IMR-90 (cell line): ENCODE results near the gene METTL2B. TPM values are rescaled to one million over a fixed set of nuclear protein-coding genes. Genes with fewer than 3 reads are reported as not detected.

ENCODE experiments used
- ATAC-seq: fragments of 200-7000 bp; cut with Tn5 transposase; 2 replicates; pipeline ENCODE4 v1.9.1; 2020; ENCODE audit warnings: low read depth, mild to moderate bottlenecking, moderate library complexity
- BruUV-seq: library from RNA; stranded (reverse); fragments of 400-500 nt; replicated peaks from 2 replicates; lab custom pipeline; 2021; lab: Mats Ljungman, UMichigan
- CTCF ChIA-PET: fragments of 300-600 bp; formaldehyde crosslinking; extraction: SDS; loops from one replicate; lab custom pipeline; 2021; ENCODE audit warnings: antibody characterized with exemption; lab: Yijun Ruan, JAX
- POLR2A ChIA-PET: fragments of 300-600 bp; sonication (Branson Sonifier 250); formaldehyde crosslinking; loops from one replicate; lab custom pipeline; 2022; ENCODE audit warnings: antibody characterized with exemption; ENCODE audit not compliant: unreplicated experiment; lab: Charles Lee
- DNase-seq: peaks from one replicate; pipeline ENCODE4 v3.0.0; 2013
- H2AFZ ChIP-seq: replicated peaks from 2 replicates; pipeline ENCODE3; 2013; ENCODE audit warnings: low read length, mild to moderate bottlenecking; ENCODE audit not compliant: poor library complexity
- H2AK5ac ChIP-seq: 2 replicates; pipeline ENCODE4 v1.6.1; 2013; ENCODE audit warnings: low read depth, low read length, inconsistent platforms
- H2AK9ac ChIP-seq: replicated peaks from 2 replicates; pipeline ENCODE3; 2013; ENCODE audit warnings: mild to moderate bottlenecking, low read depth, low read length, moderate library complexity; ENCODE audit not compliant: poor library complexity
- H2BK120ac ChIP-seq: 2 replicates; pipeline ENCODE4 v1.6.1; 2013; ENCODE audit warnings: low read depth, low read length, inconsistent platforms
- H2BK15ac ChIP-seq: 3 replicates; pipeline ENCODE4 v1.6.1; 2013; ENCODE audit warnings: low read depth, low read length, inconsistent platforms
- H2BK20ac ChIP-seq: 2 replicates; pipeline ENCODE4 v1.6.1; 2013; ENCODE audit warnings: low read depth, mild to moderate bottlenecking, inconsistent platforms, low read length, moderate library complexity
- H2BK5ac ChIP-seq: 2 replicates; pipeline ENCODE4 v1.6.1; 2013; ENCODE audit warnings: mild to moderate bottlenecking, low read depth, low read length, inconsistent platforms; ENCODE audit not compliant: poor library complexity, severe bottlenecking
- H3K14ac ChIP-seq: replicated peaks from 2 replicates; pipeline ENCODE4 v1.6.1; 2013; ENCODE audit warnings: low read depth, low read length, inconsistent platforms
- H3K18ac ChIP-seq: 2 replicates; pipeline ENCODE4 v1.6.1; 2013; ENCODE audit warnings: low read depth, low read length, control low read depth
- H3K23ac ChIP-seq: 2 replicates; pipeline ENCODE4 v1.6.1; 2013; ENCODE audit warnings: low read depth, low read length, inconsistent platforms
- H3K27ac ChIP-seq: 2 replicates; pipeline ENCODE4 v1.5.1; 2013; ENCODE audit warnings: mild to moderate bottlenecking, control low read depth, low read length; ENCODE audit not compliant: insufficient read depth
- H3K27me3 ChIP-seq: 2 replicates; pipeline ENCODE4 v1.6.1; 2013; ENCODE audit warnings: low read length; ENCODE audit not compliant: control insufficient read depth, insufficient read depth
- H3K36me3 ChIP-seq: 2 replicates; pipeline ENCODE4 v1.6.1; 2013; ENCODE audit warnings: low read length, mixed read lengths; ENCODE audit not compliant: control insufficient read depth, insufficient read depth
- H3K4ac ChIP-seq: 2 replicates; pipeline ENCODE4 v1.6.1; 2013; ENCODE audit warnings: low read depth, low read length, inconsistent platforms
- H3K4me1 ChIP-seq: 2 replicates; pipeline ENCODE4 v1.6.1; 2013; ENCODE audit warnings: low read length, mixed read lengths; ENCODE audit not compliant: control insufficient read depth, insufficient read depth
- H3K4me2 ChIP-seq: 2 replicates; pipeline ENCODE4 v1.6.1; 2013; ENCODE audit warnings: low read depth, mild to moderate bottlenecking, control low read depth, low read length, moderate library complexity
- H3K4me3 ChIP-seq: 2 replicates; pipeline ENCODE4 v1.5.1; 2013; ENCODE audit warnings: low read depth, mild to moderate bottlenecking, control low read depth, low read length, moderate library complexity; ENCODE audit not compliant: insufficient read depth
- H3K56ac ChIP-seq: 2 replicates; pipeline ENCODE4 v1.6.1; 2013; ENCODE audit warnings: low read length, inconsistent platforms; ENCODE audit not compliant: insufficient read depth; ENCODE audit errors: extremely low read depth
- H3K79me1 ChIP-seq, 2 experiments: 2 replicates each; pipeline ENCODE4 v1.6.1; 2013; ENCODE audit warnings: low read length in 2 of 2, inconsistent platforms in 1 of 2, low read depth in 1 of 2
- H3K9ac ChIP-seq: 2 replicates; pipeline ENCODE4 v1.6.1; 2013; ENCODE audit warnings: low read depth, low read length, control low read depth
- H3K9me1 ChIP-seq: 2 replicates; pipeline ENCODE4 v1.6.1; 2013; ENCODE audit warnings: low read length, inconsistent platforms; ENCODE audit not compliant: insufficient read depth
- H3K9me3 ChIP-seq: 2 replicates; pipeline ENCODE4 v1.6.1; 2013; ENCODE audit warnings: low read length; ENCODE audit not compliant: control insufficient read depth, insufficient read depth
- H4K20me1 ChIP-seq: 2 replicates; pipeline ENCODE4 v1.6.1; 2013; ENCODE audit warnings: low read length, inconsistent platforms; ENCODE audit not compliant: insufficient read depth
- H4K5ac ChIP-seq: 2 replicates; pipeline ENCODE4 v1.6.1; 2013; ENCODE audit warnings: mild to moderate bottlenecking, low read depth, low read length, control low read depth
- H4K8ac ChIP-seq, 2 experiments: 2 replicates each; pipeline ENCODE4 v1.6.1; 2013; ENCODE audit warnings: low read depth in 2 of 2, low read length in 2 of 2, control low read depth in 1 of 2, inconsistent platforms in 1 of 2
- H4K91ac ChIP-seq: 2 replicates; pipeline ENCODE4 v1.6.1; 2013; ENCODE audit warnings: low read depth, low read length, inconsistent platforms; ENCODE audit not compliant: insufficient read depth
- BHLHE40 ChIP-seq: fragments of 150-350 bp; IDR thresholded peaks from 2 replicates; pipeline ENCODE4 v1.6.1; 2016; ENCODE audit warnings: mild to moderate bottlenecking, low read depth, low read length
- CTCF ChIP-seq: conservative IDR thresholded peaks from 2 replicates; pipeline ENCODE4 v1.5.1; 2012; ENCODE audit warnings: mild to moderate bottlenecking, low read depth, low read length, improper control_type of control experiment
- RAD21 ChIP-seq: IDR thresholded peaks from 2 replicates; pipeline ENCODE4 v1.6.1; 2012; ENCODE audit warnings: low read length, improper control_type of control experiment
- SMC3 ChIP-seq: fragments of 150-350 bp; IDR thresholded peaks from 2 replicates; pipeline ENCODE4 v1.6.1; 2016; ENCODE audit warnings: low read depth, mild to moderate bottlenecking, antibody characterized with exemption, low read length, moderate library complexity
- WGBS, 2 experiments: methylation state at CpG; one replicate each; pipeline versions ENCODE4 v1.1.5 to v1.1.7; 2013; ENCODE audit warnings: missing lambda C conversion rate in 2 of 2; ENCODE audit not compliant: insufficient read length in 1 of 2; ENCODE audit errors: extremely low coverage in 2 of 2; 5-methylcytosine and 5-hydroxymethylcytosine counted together
- dilution Hi-C: fragments of 300-500 bp; cut with HindIII; formaldehyde crosslinking; loops from one replicate; pipeline ENCODE4 v1.14.3; 2018; ENCODE audit warnings: low sequenced_read_pairs; ENCODE audit not compliant: unreplicated experiment
- in situ Hi-C: fragments of 300-500 bp; cut with MboI; formaldehyde crosslinking; loops from 3 replicates; pipeline ENCODE4 v1.14.3; 2019; ENCODE audit warnings: low sequenced_read_pairs, inconsistent platforms, mixed read lengths
- intact Hi-C: fragments of 100-400 bp; cut with micrococcal nuclease; formaldehyde crosslinking; loops from 2 replicates; pipeline ENCODE4 v1.10.0; 2022
- polyA plus RNA-seq, 3 experiments: library from polyadenylated mRNA; depleted of rRNA; stranded (reverse); fragments of >200 nt; gene quantifications; 2 replicates each; pipeline ENCODE4 v1.2.3, GENCODE V29; 2012; ENCODE audit warnings: low replicate concordance in 1 of 3
- total RNA-seq: library from RNA; depleted of rRNA; stranded (reverse); fragments of >200 nt; gene quantifications from 2 replicates; pipeline ENCODE4 v1.2.3, GENCODE V29; 2012
- TF ChIP-seq, protein P1 (sequence below): fragments of 150-350 bp; IDR thresholded peaks from 2 replicates; pipeline ENCODE4 v1.6.1; 2016; ENCODE audit warnings: low read depth, mild to moderate bottlenecking, low read length, moderate library complexity, borderline replicate concordance

Gene METTL2B
- total and polyA plus RNA-seq, 2 of the 4 experiments (the other 2 are of a cell fraction) = 18.0 to 34.2 TPM

GRCh38 chr7:128459394-128459878, 17.1 kb upstream of the METTL2B start:
- Histone ChIP-seq H2BK15ac (no peak overlapping the region), H3K27ac (no peak overlapping the region), H4K5ac (no peak overlapping the region), H3K23ac (no peak overlapping the region), H3K4me2 (no peak overlapping the region), H3K36me3 (peaks cover 10% of the 10 kb centered on the region), H2AK9ac (no peak overlapping the region), H2AFZ (no peak overlapping the region), H4K20me1 (peaks cover 24% of the 10 kb centered on the region), H2BK20ac (no peak overlapping the region), H3K4ac (no peak overlapping the region), H3K4me1 (peaks cover 11% of the 10 kb centered on the region), H3K9ac (no peak overlapping the region), H4K91ac (no peak overlapping the region), H3K9me1 (0 out of 2 replicates have a peak, but pooled peaks cover 6% of the 10 kb centered on the region), H3K56ac (no peak overlapping the region), H2AK5ac (no peak overlapping the region), H2BK120ac (no peak overlapping the region), H3K79me1 (peaks cover 14 to 41% of the 10 kb centered on the region in 2 experiments; a peak in 3 of 4 replicates), H3K4me3 (no peak overlapping the region), H3K9me3 (no peaks in the 10 kb centered on the region), H2BK5ac (no peak overlapping the region), H3K18ac (no peak overlapping the region), H3K14ac (no peak overlapping the region), H4K8ac (no peak overlapping the region), H3K27me3 (no peaks in the 10 kb centered on the region)
- DNase-seq (peak; percentile 75), ATAC-seq (peak; percentile 57)
- TF ChIP-seq CTCF (peak; percentile 76), RAD21 (peak; percentile 71), BHLHE40 (no peak), SMC3 (peak; percentile 76)
- TF ChIP-seq, protein P1, sequence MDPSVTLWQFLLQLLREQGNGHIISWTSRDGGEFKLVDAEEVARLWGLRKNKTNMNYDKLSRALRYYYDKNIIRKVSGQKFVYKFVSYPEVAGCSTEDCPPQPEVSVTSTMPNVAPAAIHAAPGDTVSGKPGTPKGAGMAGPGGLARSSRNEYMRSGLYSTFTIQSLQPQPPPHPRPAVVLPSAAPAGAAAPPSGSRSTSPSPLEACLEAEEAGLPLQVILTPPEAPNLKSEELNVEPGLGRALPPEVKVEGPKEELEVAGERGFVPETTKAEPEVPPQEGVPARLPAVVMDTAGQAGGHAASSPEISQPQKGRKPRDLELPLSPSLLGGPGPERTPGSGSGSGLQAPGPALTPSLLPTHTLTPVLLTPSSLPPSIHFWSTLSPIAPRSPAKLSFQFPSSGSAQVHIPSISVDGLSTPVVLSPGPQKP = no peak
- intact Hi-C loops = loop anchor here (1.0 kb wide), 2 partner anchors 32 to 61 kb away; no protein-coding TSS in a partner anchor
- in situ Hi-C loops = loop anchor here (25.0 kb wide), 1 partner anchor 428 kb away; no protein-coding TSS in a partner anchor
- no CpG with 5 or more reads among the region's 5 CpGs for WGBS, 2 experiments
- POLR2A ChIA-PET = no interaction called here
- BruUV-seq = no TSS peak
- dilution Hi-C loops = no loop called here
- CTCF ChIA-PET = interaction anchor here (0.6 to 4.2 kb wide), 4 partner anchors 11 to 60 kb away, joined by 3 to 71 read pairs (median 3); no protein-coding TSS in a partner anchor
